Neuron (in vitro differentiated cells): ENCODE measurements around the gene KLHL9.
"Not testable (repeated sequence)": the region's sequence is repeated elsewhere in the genome, so short reads cannot be mapped to it uniquely, and the experiment has no call there.

Source experiments
- H2AFZ ChIP-seq: one replicate; pipeline ENCODE4 v1.6.1; 2013; ENCODE audit warnings: low read depth, mild to moderate bottlenecking, inconsistent platforms, low read length, moderate library complexity
- H3K27me3 ChIP-seq: one replicate; pipeline ENCODE4 v1.6.1; 2013; ENCODE audit warnings: low read length; ENCODE audit not compliant: insufficient read depth
- H3K36me3 ChIP-seq: one replicate; pipeline ENCODE4 v1.6.1; 2013; ENCODE audit warnings: low read length; ENCODE audit not compliant: insufficient read depth
- H3K4me1 ChIP-seq: one replicate; pipeline ENCODE4 v1.6.1; 2013; ENCODE audit warnings: low read length; ENCODE audit not compliant: insufficient read depth
- H3K4me3 ChIP-seq: 2 replicates; pipeline ENCODE4 v1.5.1; 2013; ENCODE audit warnings: mild to moderate bottlenecking, low read length, moderate library complexity
- H3K9me3 ChIP-seq: one replicate; pipeline ENCODE4 v1.6.1; 2013; ENCODE audit warnings: low read length

The KLHL9 gene, protein sequence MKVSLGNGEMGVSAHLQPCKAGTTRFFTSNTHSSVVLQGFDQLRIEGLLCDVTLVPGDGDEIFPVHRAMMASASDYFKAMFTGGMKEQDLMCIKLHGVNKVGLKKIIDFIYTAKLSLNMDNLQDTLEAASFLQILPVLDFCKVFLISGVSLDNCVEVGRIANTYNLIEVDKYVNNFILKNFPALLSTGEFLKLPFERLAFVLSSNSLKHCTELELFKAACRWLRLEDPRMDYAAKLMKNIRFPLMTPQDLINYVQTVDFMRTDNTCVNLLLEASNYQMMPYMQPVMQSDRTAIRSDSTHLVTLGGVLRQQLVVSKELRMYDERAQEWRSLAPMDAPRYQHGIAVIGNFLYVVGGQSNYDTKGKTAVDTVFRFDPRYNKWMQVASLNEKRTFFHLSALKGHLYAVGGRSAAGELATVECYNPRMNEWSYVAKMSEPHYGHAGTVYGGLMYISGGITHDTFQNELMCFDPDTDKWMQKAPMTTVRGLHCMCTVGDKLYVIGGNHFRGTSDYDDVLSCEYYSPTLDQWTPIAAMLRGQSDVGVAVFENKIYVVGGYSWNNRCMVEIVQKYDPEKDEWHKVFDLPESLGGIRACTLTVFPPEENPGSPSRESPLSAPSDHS

GRCh38 chr9:21334701-21335632, at the start of gene KLHL9:
KLHL9 (minus strand) TSS chr9:21335404; CDS start chr9:21334859, 545 bp downstream.
- peaks cover 17% of the 10 kb centered on the region for H3K36me3 ChIP-seq
- peaks cover 28% of the 10 kb centered on the region for H3K4me1 ChIP-seq
- no peaks in the 10 kb centered on the region for H3K9me3 ChIP-seq
- H3K27me3 ChIP-seq, result no peaks in the 10 kb centered on the region
- H3K4me3 ChIP-seq, result peak within 1 kb of the TSS; percentile 70
- peak within 1 kb of the TSS; percentile 66 for H2AFZ ChIP-seq

GRCh38 chr9:21383627-21384026, 48.4 kb upstream of the KLHL9 start:
- Histone ChIP-seq H3K4me3 (no peak overlapping the region), H3K9me3 (no peaks in the 10 kb centered on the region), H2AFZ (no peak overlapping the region), H3K36me3 (no peaks in the 10 kb centered on the region), H3K27me3 (peaks cover 7% of the 10 kb centered on the region), H3K4me1 (peaks cover 8% of the 10 kb centered on the region)

DNA sequence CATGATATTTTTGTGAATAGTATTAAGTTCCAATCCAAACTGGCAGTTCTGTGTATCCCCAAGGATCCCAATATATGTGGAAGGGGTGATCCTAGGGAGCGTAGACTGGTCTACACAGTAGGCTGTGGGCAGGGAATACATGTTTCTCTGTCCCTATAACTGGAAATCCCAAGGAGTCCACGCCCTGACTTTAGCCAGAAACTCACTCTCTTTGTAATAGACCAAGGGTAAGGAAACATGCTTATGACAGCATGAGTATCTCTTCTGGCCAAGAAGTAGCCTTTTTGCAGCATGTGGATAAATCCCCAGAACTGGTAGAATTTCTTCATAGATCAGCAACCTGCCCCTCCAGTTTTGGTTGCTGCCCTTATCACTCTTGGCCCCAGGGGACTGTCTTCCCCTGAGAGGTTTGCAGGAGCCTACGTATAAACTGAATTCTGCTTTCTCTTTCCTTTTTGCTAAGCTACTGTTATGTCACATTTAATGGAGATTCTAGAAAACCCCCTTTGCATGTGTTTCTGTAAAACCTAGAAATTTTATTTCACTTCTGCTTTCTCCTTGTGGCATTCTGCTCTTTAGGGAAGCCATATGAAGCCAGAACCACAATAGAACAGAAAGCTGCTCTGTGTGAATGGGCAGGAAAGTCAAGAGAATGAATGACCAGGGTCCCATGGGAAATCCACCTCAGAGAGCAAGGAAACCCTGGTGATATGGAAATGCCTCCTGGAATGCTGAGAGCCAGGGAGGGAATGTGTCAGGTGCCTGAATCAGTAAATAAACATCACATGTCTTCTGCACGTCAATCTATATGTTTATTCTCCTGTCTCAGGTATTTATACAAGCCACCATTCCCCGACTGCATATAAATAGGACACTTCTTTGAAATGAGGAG, 46.5 kb upstream of the KLHL9 start:
- Histone ChIP-seq H2AFZ (no peak overlapping the region), H3K4me3 (no peak overlapping the region), H3K36me3 (no peaks in the 10 kb centered on the region)

GRCh38 chr9:21371467-21371866, 36.3 kb upstream of the KLHL9 start:
- not testable (repeated sequence) for H3K4me3 ChIP-seq, H3K36me3 ChIP-seq, H3K27me3 ChIP-seq, H2AFZ ChIP-seq, H3K9me3 ChIP-seq, H3K4me1 ChIP-seq

More for the DNA sequence above, 46.5 kb upstream of the KLHL9 start:
- H3K27me3 ChIP-seq, result peaks cover 7% of the 10 kb centered on the region
- H3K9me3 ChIP-seq, result no peaks in the 10 kb centered on the region
- H3K4me1 ChIP-seq, result peaks cover 8% of the 10 kb centered on the region

DNA sequence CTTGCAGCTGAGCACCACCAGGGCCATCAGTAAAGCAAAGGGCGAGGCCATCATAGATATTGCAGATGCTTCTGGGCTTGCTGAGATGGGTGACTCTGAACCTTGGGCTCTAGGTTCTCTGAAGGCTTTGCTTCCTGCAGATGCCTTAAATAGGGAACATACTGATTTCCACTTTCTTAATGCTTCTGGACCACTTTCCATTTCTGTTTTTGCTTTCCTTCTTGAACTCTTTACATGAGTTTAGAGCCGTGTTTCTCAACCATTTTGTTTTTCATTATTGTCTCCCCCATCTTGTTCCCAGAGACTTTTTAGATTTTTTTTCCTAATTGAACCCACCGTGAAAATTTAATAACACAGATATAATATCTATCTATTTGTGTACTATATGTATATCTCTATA, 32.8 kb upstream of the KLHL9 start, which contains the start of gene IFNA13:
Gene IFNA13, minus strand, starts transcription at position 101 of the 400 bp plus-strand sequence. Its CDS starts 47 bp downstream, at position 54.
- Histone ChIP-seq H3K4me3 (no peak within 1 kb of the TSS), H3K9me3 (no peaks in the 10 kb centered on the region), H3K4me1 (no peaks in the 10 kb centered on the region), H3K36me3 (no peaks in the 10 kb centered on the region), H3K27me3 (no peaks in the 10 kb centered on the region), H2AFZ (no peak within 1 kb of the TSS)

DNA sequence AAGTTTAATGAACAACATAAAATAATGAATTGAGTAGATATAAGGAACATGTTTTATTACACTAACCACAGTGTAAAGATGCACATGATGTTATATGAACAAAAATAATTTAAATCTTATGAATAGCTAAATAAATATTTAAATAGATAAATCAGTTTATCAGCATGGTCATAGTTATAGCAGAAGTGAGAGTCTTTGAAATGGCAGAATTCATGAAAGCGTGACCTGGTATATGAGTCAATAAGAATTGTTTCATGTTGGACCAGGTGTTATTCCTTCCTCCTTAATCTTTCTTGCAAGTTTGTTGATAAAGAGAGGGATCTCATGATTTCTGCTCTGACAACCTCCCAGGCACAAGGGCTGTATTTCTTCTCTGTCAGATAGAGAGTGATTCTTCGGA, 32.0 kb upstream of the KLHL9 start:
- not testable (repeated sequence) for H3K4me3 ChIP-seq, H3K9me3 ChIP-seq, H2AFZ ChIP-seq, H3K4me1 ChIP-seq, H3K27me3 ChIP-seq, H3K36me3 ChIP-seq

DNA sequence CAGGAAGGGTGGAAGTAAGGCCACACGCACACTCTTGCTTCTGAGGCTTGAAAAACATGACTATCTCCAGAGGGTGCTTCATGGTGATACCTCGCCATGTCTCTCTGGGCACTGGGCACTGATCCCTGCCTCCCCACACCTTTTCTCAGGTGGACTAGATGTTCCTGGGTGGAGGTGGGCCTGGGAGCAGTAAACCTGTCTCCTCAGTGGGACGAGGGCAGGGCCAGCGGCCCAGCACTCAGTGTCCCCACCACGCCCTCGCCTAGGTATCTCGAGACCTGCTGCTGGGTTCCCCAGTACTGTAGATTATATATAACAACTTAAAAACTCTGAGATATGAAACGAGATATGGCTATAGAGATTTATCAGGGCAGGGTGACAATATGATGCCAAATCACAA, 27.1 kb upstream of the KLHL9 start:
- no peaks in the 10 kb centered on the region for H3K27me3 ChIP-seq

GRCh38 chr9:21357479-21358460, 22.6 kb upstream of the KLHL9 start:
- H3K36me3 ChIP-seq, result no peaks in the 10 kb centered on the region
- no peaks in the 10 kb centered on the region for H3K9me3 ChIP-seq
- H3K27me3 ChIP-seq, result no peaks in the 10 kb centered on the region
- H3K4me1 ChIP-seq, result peaks cover 2% of the 10 kb centered on the region
- H2AFZ ChIP-seq, result no peak overlapping the region
- H3K4me3 ChIP-seq, result no peak overlapping the region

More for the DNA sequence above, 27.1 kb upstream of the KLHL9 start:
- no peak overlapping the region for H3K4me3 ChIP-seq
- H3K36me3 ChIP-seq, result no peaks in the 10 kb centered on the region
- H2AFZ ChIP-seq, result no peak overlapping the region
- H3K9me3 ChIP-seq, result no peaks in the 10 kb centered on the region
- H3K4me1 ChIP-seq, result peaks cover 2% of the 10 kb centered on the region

GRCh38 chr9:21350787-21351186, 15.6 kb upstream of the KLHL9 start, which contains the start of gene IFNA6:
IFNA6 (minus strand) TSS chr9:21350887; CDS start chr9:21350887, 0 bp downstream.
- H3K4me3 ChIP-seq, result no peak within 1 kb of the TSS
- H3K27me3 ChIP-seq, result no peaks in the 10 kb centered on the region
- no peaks in the 10 kb centered on the region for H3K9me3 ChIP-seq
- no peak within 1 kb of the TSS for H2AFZ ChIP-seq
- no peaks in the 10 kb centered on the region for H3K4me1 ChIP-seq
- H3K36me3 ChIP-seq, result no peaks in the 10 kb centered on the region

- H3K27me3 ChIP-seq, result no peaks in the 10 kb centered on the region
- H2AFZ ChIP-seq, result no peak overlapping the region
- no peak overlapping the region for H3K4me3 ChIP-seq
- H3K9me3 ChIP-seq, result no peaks in the 10 kb centered on the region
- no peaks in the 10 kb centered on the region for H3K36me3 ChIP-seq
- no peaks in the 10 kb centered on the region for H3K4me1 ChIP-seq
Measured at GRCh38 chr9:21348430-21348970, 13.3 kb upstream of the KLHL9 start.

DNA sequence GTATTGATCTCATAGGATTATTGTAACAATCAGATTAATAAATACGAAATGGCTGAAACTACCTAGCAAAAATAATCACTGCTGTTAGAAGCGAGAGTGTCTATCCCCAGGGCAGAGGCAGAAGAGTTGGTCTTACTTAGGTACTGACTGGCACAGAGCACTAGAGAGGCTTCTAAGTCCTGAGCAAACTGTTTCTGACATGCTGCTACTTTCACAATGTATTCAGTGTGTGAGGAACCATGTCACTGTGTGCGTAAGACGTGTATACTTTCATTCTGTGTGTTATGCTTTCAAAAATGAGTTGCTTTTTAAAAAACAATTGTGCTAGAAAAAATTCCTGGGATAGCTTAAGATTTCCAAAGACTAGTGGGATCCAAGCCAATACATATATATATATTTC, 5.5 kb upstream of the KLHL9 start:
- H3K4me1 ChIP-seq, result no peaks in the 10 kb centered on the region
- H3K9me3 ChIP-seq, result no peaks in the 10 kb centered on the region
- no peak overlapping the region for H3K4me3 ChIP-seq

More for the DNA sequence above, 5.5 kb upstream of the KLHL9 start:
- Histone ChIP-seq H3K27me3 (no peaks in the 10 kb centered on the region), H2AFZ (no peak overlapping the region), H3K36me3 (no peaks in the 10 kb centered on the region)
